Right cardiac atrium (tissue), 5 donors: Measurements from ENCODE around the gene CDC42EP1. TPM values are rescaled to one million over a fixed set of nuclear protein-coding genes. Genes with fewer than 3 reads are reported as not detected.
"Not testable (repeated sequence)": the region's sequence is repeated elsewhere in the genome, so short reads cannot be mapped to it uniquely, and the experiment has no call there.

Experiments
- ATAC-seq, 2 donors: fragments of 200-7000 bp; cut with Tn5 transposase; one replicate each; pipeline versions ENCODE4 v1.8.0 to v1.9.1; 2020; ENCODE audit warnings: moderate library complexity in 2 of 2, mild to moderate bottlenecking in 1 of 2
- DNase-seq, 3 donors: peaks; one replicate each; pipeline ENCODE4 v3.0.0-alpha.2; 2020
- H3K27ac ChIP-seq: one replicate; pipeline ENCODE4 v1.5.1; 2013; ENCODE audit warnings: mild to moderate bottlenecking, low read length, control low read depth, moderate library complexity
- H3K27me3 ChIP-seq: one replicate; pipeline ENCODE4 v1.6.1; 2013; ENCODE audit not compliant: control insufficient read depth, insufficient read depth
- H3K4me1 ChIP-seq: one replicate; pipeline ENCODE4 v1.6.1; 2013; ENCODE audit warnings: low read length; ENCODE audit not compliant: control insufficient read depth, insufficient read depth
- H3K4me3 ChIP-seq: one replicate; pipeline ENCODE4 v1.5.1; 2013; ENCODE audit warnings: low read length, control low read depth
- H3K9me3 ChIP-seq: one replicate; pipeline ENCODE4 v1.6.1; 2013; ENCODE audit warnings: low read length; ENCODE audit not compliant: control insufficient read depth
- whole genome bisulfite sequencing: extraction: QIAGEN DNeasy Blood & Tissue Kit; methylation state at CpG from one replicate; pipeline ENCODE4 v1.1.7; 2013; 5-methylcytosine and 5-hydroxymethylcytosine counted together
- intact Hi-C, 4 donors: fragments of 100-400 bp; cut with DNase I; formaldehyde crosslinking; loops; one replicate each; pipeline versions ENCODE4 v1.11.0 to v1.14.0; 2022 to 2023
- polyA plus RNA-seq: library from polyadenylated mRNA; stranded (reverse); fragments of 200-250 nt; gene quantifications from one replicate; pipeline ENCODE4 v1.2.3, GENCODE V29; 2013
- total RNA-seq, 4 donors: library from RNA; stranded (reverse); fragmentation: NEBNext Ultra II Directional; extraction: Animal tissue kit (Norgen Biotek cat#: 25700); gene quantifications; one replicate each; pipeline ENCODE4 v1.2.1, GENCODE V29; 2021
- donor health status: healthy with polysubstance abuse.
- donor health status: DM: no; HTN: yes; CAD: no.
- donor health status: DM: no; HTN: no; CAD: no.
- donor health status: DM: no; HTN: yes; CAD: no; lungs with severe emphysema.
- donor health status: DM: yes; HTN: yes; CAD: no.

CDC42EP1 gene
- total and polyA plus RNA-seq, 5 donors, result 19.7 to 31.3 (median 20.7) TPM

- DNase-seq (no peak), ATAC-seq (no peak)
- intact Hi-C loops, result no loop called here
- no peaks in the 10 kb centered on the region for H3K9me3 ChIP-seq
- no peak overlapping the region for H3K4me3 ChIP-seq
- no peaks in the 10 kb centered on the region for H3K27me3 ChIP-seq
- WGBS, result 86% methylated on average over 4 of the region's 4 CpGs
- H3K27ac ChIP-seq, result no peak overlapping the region
- no peaks in the 10 kb centered on the region for H3K4me1 ChIP-seq
Measured at GRCh38 chr22:37582526-37582925, 22.2 kb downstream of the CDC42EP1 start.

GRCh38 chr22:37588546-37589215 lies 28.4 kb downstream of the CDC42EP1 start:
- H3K4me1 ChIP-seq, result no peaks in the 10 kb centered on the region
- no peak overlapping the region for H3K4me3 ChIP-seq
- DNase-seq (no peak), ATAC-seq (no peak)
- 68% methylated on average over 11 of the region's 11 CpGs for WGBS
- H3K27me3 ChIP-seq, result no peaks in the 10 kb centered on the region
- H3K9me3 ChIP-seq, result no peaks in the 10 kb centered on the region
- H3K27ac ChIP-seq, result no peak overlapping the region
- intact Hi-C loops, result no loop called here

DNA sequence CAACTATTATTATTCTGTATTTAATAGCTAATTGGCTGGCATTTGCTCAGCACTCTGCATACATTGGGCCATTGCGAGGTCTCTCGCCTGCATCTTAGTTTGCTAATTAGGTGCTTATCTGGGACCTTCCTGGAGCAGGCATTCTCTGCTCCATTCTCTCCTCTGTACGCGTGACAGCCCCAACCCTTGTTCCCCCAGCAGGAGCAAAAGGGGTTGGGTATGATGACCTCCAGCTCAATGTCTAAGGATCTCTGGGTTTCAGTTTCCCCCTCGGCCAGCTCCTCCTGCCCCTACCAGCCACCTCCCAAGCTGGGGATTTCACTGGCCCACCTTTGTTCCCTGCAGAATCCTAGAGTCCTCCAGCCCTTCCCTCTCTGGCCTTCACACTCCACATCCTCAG lies 29.4 kb downstream of the CDC42EP1 start:
- intact Hi-C loops, result loop anchor here in 2 of 4 donors (5.0 to 10.0 kb wide), 2 partner anchors 45 to 52 kb away; no protein-coding TSS in a partner anchor
- Histone ChIP-seq H3K27me3 (no peaks in the 10 kb centered on the region), H3K27ac (no peak overlapping the region), H3K4me3 (no peak overlapping the region), H3K9me3 (no peaks in the 10 kb centered on the region), H3K4me1 (no peaks in the 10 kb centered on the region)
- DNase-seq, result no peak
- 89% methylated on average over 5 of the region's 5 CpGs for WGBS
- ATAC-seq, result no peak

- not testable (repeated sequence) for H3K27me3 ChIP-seq, ATAC-seq, H3K4me3 ChIP-seq, H3K27ac ChIP-seq, H3K9me3 ChIP-seq, DNase-seq, H3K4me1 ChIP-seq
- intact Hi-C loops, result loop anchor here in 2 of 4 donors (5.0 to 10.0 kb wide), 2 partner anchors 46 to 54 kb away; no protein-coding TSS in a partner anchor
- WGBS, result 96% methylated on average over 6 of the region's 6 CpGs
Measured at GRCh38 chr22:37591081-37591480, 30.8 kb downstream of the CDC42EP1 start.

- no peak overlapping the region for H3K27ac ChIP-seq
- ATAC-seq (no peak), DNase-seq (no peak)
- H3K9me3 ChIP-seq, result no peaks in the 10 kb centered on the region
- H3K4me3 ChIP-seq, result no peak overlapping the region
- H3K27me3 ChIP-seq, result no peaks in the 10 kb centered on the region
- H3K4me1 ChIP-seq, result no peaks in the 10 kb centered on the region
- intact Hi-C loops, result loop anchor here in 3 of 4 donors (2.0 to 10.0 kb wide), 3 partner anchors 47 to 55 kb away; no protein-coding TSS in a partner anchor
- 82% methylated on average over 12 of the region's 12 CpGs for whole genome bisulfite sequencing
Measured at GRCh38 chr22:37591823-37592404, 31.6 kb downstream of the CDC42EP1 start.

GRCh38 chr22:37594237-37594636 lies 34.0 kb downstream of the CDC42EP1 start:
- no peaks in the 10 kb centered on the region for H3K9me3 ChIP-seq
- 92% methylated on average over 5 of the region's 5 CpGs for WGBS
- no peak overlapping the region for H3K4me3 ChIP-seq
- ATAC-seq, result no peak
- no peak overlapping the region for H3K27ac ChIP-seq
- no peaks in the 10 kb centered on the region for H3K27me3 ChIP-seq
- no peak for DNase-seq
- H3K4me1 ChIP-seq, result no peaks in the 10 kb centered on the region
- intact Hi-C loops, result loop anchor here in 2 of 4 donors (5.0 to 10.0 kb wide), 2 partner anchors 49 to 57 kb away; no protein-coding TSS in a partner anchor

DNA sequence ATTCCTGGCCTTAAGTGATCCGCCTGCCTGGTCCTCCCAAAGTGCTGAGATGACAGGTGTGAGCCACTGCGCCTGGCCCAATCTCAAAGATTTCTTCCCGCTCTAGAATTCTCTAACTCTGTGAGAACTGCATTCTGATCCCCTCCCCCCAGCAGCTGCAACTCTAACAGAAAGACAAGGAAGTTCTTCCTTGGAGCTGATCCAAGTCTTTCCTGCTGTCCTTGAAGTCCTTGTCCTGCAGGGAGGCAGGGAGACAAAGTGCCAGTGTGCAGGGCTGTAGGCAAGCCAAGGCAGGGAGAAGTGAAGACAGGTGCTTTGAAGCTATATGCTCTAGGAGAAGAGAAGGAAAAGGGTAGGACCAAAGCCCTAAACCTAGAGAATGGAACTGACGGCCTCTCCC lies 38.9 kb downstream of the CDC42EP1 start:
- DNase-seq (no peak), ATAC-seq (no peak)
- Histone ChIP-seq H3K4me3 (no peak overlapping the region), H3K27me3 (no peaks in the 10 kb centered on the region), H3K27ac (no peak overlapping the region), H3K9me3 (no peaks in the 10 kb centered on the region), H3K4me1 (no peaks in the 10 kb centered on the region)
- intact Hi-C loops, result loop anchor here in 1 of 4 donors (10.0 kb wide), 1 partner anchor 54 kb away; no protein-coding TSS in a partner anchor
- WGBS, result 56% methylated on average over 4 of the region's 4 CpGs

GRCh38 chr22:37601203-37601539 lies 40.9 kb downstream of the CDC42EP1 start:
- no peaks in the 10 kb centered on the region for H3K4me1 ChIP-seq
- intact Hi-C loops, result no loop called here
- H3K4me3 ChIP-seq, result no peak overlapping the region
- no peak overlapping the region for H3K27ac ChIP-seq
- no peaks in the 10 kb centered on the region for H3K27me3 ChIP-seq
- 48% methylated on average over 4 of the region's 4 CpGs for WGBS
- no peaks in the 10 kb centered on the region for H3K9me3 ChIP-seq
- DNase-seq (no peak), ATAC-seq (no peak)

DNA sequence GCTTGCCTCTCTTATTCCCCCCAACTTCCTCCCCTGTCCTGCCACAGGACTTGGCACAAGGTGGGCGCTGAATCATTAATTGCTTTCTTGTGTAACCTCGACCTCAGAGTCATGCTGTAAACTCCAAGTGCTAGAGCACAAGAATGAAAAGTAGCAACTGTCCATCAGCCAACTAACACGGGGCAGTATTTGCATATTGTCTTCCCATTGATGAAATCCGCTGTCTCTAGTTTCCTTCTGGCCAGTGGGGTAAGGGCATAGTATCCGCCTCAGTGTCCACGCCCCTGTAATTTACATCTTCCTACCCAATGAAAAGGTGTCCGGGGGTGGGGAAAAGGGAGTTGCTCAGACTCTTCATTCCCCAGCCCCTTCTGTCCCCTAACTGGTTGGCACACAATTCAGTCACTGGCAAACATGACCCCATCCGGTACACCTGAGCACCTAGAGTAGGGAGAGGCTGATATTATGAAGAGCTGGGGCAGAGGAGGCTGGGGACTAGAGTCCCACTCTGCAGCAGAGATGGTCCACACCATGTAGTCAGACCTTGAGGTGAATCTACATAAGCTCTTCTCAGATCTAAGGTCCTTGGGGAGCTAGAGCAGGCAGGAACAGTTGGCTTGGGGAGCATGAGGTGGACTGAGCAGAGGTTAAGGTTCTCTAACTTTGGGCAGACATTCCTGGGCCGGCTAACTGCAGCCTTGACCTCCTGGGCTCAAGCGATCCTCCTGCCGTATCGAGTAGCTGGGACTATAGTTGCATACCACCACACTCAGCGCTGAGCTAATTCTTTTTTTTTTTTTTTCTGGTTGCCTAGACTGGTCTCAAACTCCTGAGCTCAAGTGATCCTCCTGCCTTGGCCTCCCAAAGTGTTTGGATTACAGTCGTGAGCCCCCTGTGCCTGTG lies 41.5 kb downstream of the CDC42EP1 start:
- no peaks in the 10 kb centered on the region for H3K27me3 ChIP-seq
- H3K4me1 ChIP-seq, result no peaks in the 10 kb centered on the region
- DNase-seq (no peak), ATAC-seq (peak in 1 of 2 donors; percentile 41)
- H3K4me3 ChIP-seq, result no peak overlapping the region
- no peak overlapping the region for H3K27ac ChIP-seq
- WGBS, result 45% methylated on average over 14 of the region's 14 CpGs
- no peaks in the 10 kb centered on the region for H3K9me3 ChIP-seq
- intact Hi-C loops, result no loop called here

GRCh38 chr22:37602546-37603277 lies 42.4 kb downstream of the CDC42EP1 start:
- ATAC-seq, H3K27me3 ChIP-seq, H3K4me1 ChIP-seq, H3K27ac ChIP-seq, H3K4me3 ChIP-seq, H3K9me3 ChIP-seq, intact Hi-C loops, DNase-seq: not testable (repeated sequence)
- 92% methylated on average over 5 of the region's 5 CpGs for WGBS
